Uterus (tissue), 2 donors: Measurements from ENCODE around the gene CDKN2C.

Experiments used
- POLR2A ChIP-seq, 2 donors: fragments of 450-650 bp; IDR thresholded peaks; one replicate each; pipeline ENCODE4 v1.6.1; 2016; ENCODE audit warnings: antibody characterized with exemption in 2 of 2, mild to moderate bottlenecking in 1 of 2, moderate library complexity in 1 of 2
- TF ChIP-seq, protein P1 (sequence below), 4 experiments: fragments of 200-600 bp in 2 of 4; fragments of 450-650 bp in 2 of 4; sonication (generic) in 2 of 4; IDR thresholded peaks; one replicate each; pipeline ENCODE4 v1.5.1; 2016 to 2019; ENCODE audit warnings: antibody characterized with exemption in 4 of 4, mild to moderate bottlenecking in 2 of 4, moderate library complexity in 1 of 4

DNA sequence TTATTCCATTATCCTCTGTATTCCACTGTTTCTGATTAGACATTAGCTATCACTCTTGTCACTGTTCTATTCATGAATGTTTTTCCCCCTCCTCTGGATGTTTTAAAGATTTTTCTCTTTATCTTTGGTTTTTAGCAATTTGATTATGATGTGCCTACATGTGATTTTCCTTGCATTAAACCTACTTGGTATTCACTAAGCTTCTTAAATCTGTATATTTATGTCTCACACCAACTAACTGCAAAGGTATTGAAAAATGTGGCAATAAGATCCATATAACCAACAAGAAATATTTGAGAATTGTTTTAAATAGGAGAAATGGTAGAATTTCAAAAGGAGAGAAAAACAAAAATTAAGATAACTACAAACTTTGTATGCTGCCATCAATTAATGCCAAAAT is 35.2 kb upstream of the CDKN2C start:
- TF ChIP-seq, protein P1, sequence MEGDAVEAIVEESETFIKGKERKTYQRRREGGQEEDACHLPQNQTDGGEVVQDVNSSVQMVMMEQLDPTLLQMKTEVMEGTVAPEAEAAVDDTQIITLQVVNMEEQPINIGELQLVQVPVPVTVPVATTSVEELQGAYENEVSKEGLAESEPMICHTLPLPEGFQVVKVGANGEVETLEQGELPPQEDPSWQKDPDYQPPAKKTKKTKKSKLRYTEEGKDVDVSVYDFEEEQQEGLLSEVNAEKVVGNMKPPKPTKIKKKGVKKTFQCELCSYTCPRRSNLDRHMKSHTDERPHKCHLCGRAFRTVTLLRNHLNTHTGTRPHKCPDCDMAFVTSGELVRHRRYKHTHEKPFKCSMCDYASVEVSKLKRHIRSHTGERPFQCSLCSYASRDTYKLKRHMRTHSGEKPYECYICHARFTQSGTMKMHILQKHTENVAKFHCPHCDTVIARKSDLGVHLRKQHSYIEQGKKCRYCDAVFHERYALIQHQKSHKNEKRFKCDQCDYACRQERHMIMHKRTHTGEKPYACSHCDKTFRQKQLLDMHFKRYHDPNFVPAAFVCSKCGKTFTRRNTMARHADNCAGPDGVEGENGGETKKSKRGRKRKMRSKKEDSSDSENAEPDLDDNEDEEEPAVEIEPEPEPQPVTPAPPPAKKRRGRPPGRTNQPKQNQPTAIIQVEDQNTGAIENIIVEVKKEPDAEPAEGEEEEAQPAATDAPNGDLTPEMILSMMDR (IDR thresholded peaks at IDR 0.05) = no peak
- TF ChIP-seq POLR2A (IDR thresholded peaks at IDR 0.05) = no peak
